Naive B cell (primary cell): ENCODE measurements around the gene VIPAS39. TPM values are rescaled to one million over a fixed set of nuclear protein-coding genes. Genes with fewer than 3 reads are reported as not detected.
A peak's percentile ranks its signal among the peaks of the same experiment; 100 is the strongest.
"Not testable (repeated sequence)": the region's sequence is repeated elsewhere in the genome, so short reads cannot be mapped to it uniquely, and the experiment has no call there.

ENCODE experiments used
- ATAC-seq, 2 donors: fragments of 150-1000 bp; cut with Tn5 transposase; 2 replicates each; pipeline ENCODE4 v1.10.0; 2021; ENCODE audit warnings: low read depth in 2 of 2, mild to moderate bottlenecking in 2 of 2, moderate library complexity in 2 of 2
- DNase-seq: peaks from one replicate; pipeline ENCODE4 v3.0.0; 2022
- H3K27ac Mint-ChIP-seq, 6 donors: one replicate each; pipeline ENCODE4 v1.8.0; 2020 to 2022; ENCODE audit warnings: mild to moderate bottlenecking in 6 of 6, mixed read lengths in 6 of 6, moderate library complexity in 5 of 6, inconsistent platforms in 2 of 6
- H3K27me3 Mint-ChIP-seq, 3 donors: one replicate each; pipeline ENCODE4 v1.8.0; 2021 to 2022; ENCODE audit warnings: mixed read lengths in 3 of 3, mild to moderate bottlenecking in 1 of 3
- H3K36me3 Mint-ChIP-seq, 2 donors: one replicate each; pipeline ENCODE4 v1.8.0; 2020 to 2022; ENCODE audit warnings: mixed read lengths in 2 of 2, inconsistent platforms in 1 of 2, mild to moderate bottlenecking in 1 of 2
- H3K4me1 Mint-ChIP-seq, 3 donors: one replicate each; pipeline ENCODE4 v1.8.0; 2020 to 2022; ENCODE audit warnings: mixed read lengths in 3 of 3, inconsistent platforms in 1 of 3, mild to moderate bottlenecking in 1 of 3, moderate library complexity in 1 of 3
- H3K4me3 Mint-ChIP-seq, 8 donors: one replicate each; pipeline ENCODE4 v1.8.0; 2020 to 2022; ENCODE audit warnings: mild to moderate bottlenecking in 8 of 8, mixed read lengths in 8 of 8, moderate library complexity in 8 of 8, inconsistent platforms in 2 of 8
- H3K9me3 Mint-ChIP-seq, 7 donors: one replicate each; pipeline ENCODE4 v1.8.0; 2020 to 2022; ENCODE audit warnings: mixed read lengths in 7 of 7, mild to moderate bottlenecking in 5 of 7, inconsistent platforms in 2 of 7, moderate library complexity in 1 of 7
- polyA plus RNA-seq, 6 donors: library from polyadenylated mRNA; unstranded; fragments of 300-500 nt; fragmentation: Illumina TruSeq; gene quantifications; one replicate each; pipeline ENCODE4 v1.2.3, GENCODE V29; 2021; ENCODE audit warnings: low read depth in 6 of 6

Gene VIPAS39
- polyA plus RNA-seq, 6 donors from 2014 or later = 8.6 to 13.9 (median 9.7) TPM

- Mint-ChIP-seq H3K4me3 (peak overlapping the region; percentile 99 to 100 (median 100)), H3K9me3 (no peaks in the 10 kb centered on the region), H3K4me1 (peaks cover 37 to 39% (median 39%) of the 10 kb centered on the region in 3 donors), H3K27me3 (no peaks in the 10 kb centered on the region), H3K27ac (peak overlapping the region; percentile 88 to 100 (median 99)), H3K36me3 (peaks cover 8 to 24% of the 10 kb centered on the region in 2 donors)
- DNase-seq (peak; percentile 28), ATAC-seq (peak; percentile 5 to 6)
These were observed 999 bp upstream of the VIPAS39 start for GRCh38 chr14:77458249-77458950.

- Mint-ChIP-seq H3K4me3 (peak overlapping the region; percentile 99 to 100 (median 100)), H3K27me3 (no peaks in the 10 kb centered on the region), H3K9me3 (no peaks in the 10 kb centered on the region), H3K27ac (peak overlapping the region; percentile 96 to 100 (median 100)), H3K36me3 (peaks cover 14 to 23% of the 10 kb centered on the region in 2 donors), H3K4me1 (peaks cover 37 to 43% (median 43%) of the 10 kb centered on the region in 3 donors)
- ATAC-seq (peak; percentile 2), DNase-seq (no peak)
These were observed 283 bp downstream of the VIPAS39 start for GRCh38 chr14:77457115-77457521.

DNA sequence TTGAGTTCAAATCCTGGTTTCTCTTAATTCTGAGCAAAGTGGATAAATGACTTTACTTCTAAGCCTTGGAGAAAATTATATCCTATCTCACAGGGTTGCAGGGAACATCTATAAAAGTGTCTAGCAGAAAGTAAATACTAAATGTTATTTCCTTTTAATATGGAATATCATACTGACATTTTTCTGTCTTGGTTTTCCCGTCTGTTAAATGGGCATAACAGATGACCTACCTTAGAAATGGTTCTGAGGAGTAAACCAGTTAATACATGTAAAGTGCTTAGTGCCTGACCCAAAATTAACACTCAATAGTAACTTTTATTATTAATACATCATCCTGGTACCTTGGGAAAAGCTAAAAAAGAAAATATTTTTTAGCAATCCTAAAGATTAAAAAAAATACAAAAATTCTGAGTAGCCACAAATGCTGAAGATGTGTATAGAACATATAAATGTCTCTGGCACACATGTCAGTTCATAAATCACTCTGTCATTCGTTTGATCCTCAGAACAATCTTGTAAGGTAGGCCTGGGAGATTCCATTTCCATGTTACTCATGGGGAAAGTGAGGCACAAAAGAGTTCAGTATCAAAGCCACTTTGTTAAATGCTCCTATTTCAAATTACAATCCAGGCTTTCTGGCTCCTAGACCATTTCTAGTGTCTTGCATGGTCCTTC, 1.3 kb downstream of the VIPAS39 start:
- DNase-seq (no peak), ATAC-seq (no peak)
- peaks cover 17 to 24% of the 10 kb centered on the region in 2 donors for H3K36me3 Mint-ChIP-seq
- H3K4me3 Mint-ChIP-seq = peak overlapping the region; percentile 99 to 100 (median 100)
- H3K4me1 Mint-ChIP-seq = peaks cover 37 to 43% (median 42%) of the 10 kb centered on the region in 3 donors
- H3K27ac Mint-ChIP-seq = peak overlapping the region in 4 of 6 donors; percentile 96 to 100 (median 100)
- no peaks in the 10 kb centered on the region for H3K27me3 Mint-ChIP-seq
- no peaks in the 10 kb centered on the region for H3K9me3 Mint-ChIP-seq

DNA sequence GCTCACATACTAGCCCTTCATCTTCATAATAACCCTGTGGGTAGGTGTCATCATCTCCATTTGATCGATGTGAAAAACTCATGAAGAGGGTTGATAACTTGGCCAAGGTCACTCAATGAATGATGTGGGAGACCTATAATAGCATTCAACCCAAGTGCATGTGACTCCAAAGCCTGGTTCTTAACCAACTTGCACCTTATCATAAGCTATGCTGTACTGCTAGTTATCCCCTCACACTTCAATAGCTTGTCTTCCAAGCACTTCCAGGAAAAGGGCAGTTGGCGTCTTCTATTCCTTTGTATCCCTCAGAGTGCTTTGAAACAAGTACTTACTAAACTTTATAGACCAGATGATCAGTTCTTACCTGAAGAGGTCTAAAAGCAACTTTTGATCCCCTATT, 15.2 kb downstream of the VIPAS39 start:
- Mint-ChIP-seq H3K36me3 (peaks cover 14 to 24% of the 10 kb centered on the region in 2 donors), H3K27me3 (no peaks in the 10 kb centered on the region), H3K4me1 (no peaks in the 10 kb centered on the region), H3K27ac (peak overlapping the region in 1 of 6 donors; percentile 28), H3K4me3 (no peak overlapping the region), H3K9me3 (no peaks in the 10 kb centered on the region)
- DNase-seq (no peak), ATAC-seq (no peak)

DNA sequence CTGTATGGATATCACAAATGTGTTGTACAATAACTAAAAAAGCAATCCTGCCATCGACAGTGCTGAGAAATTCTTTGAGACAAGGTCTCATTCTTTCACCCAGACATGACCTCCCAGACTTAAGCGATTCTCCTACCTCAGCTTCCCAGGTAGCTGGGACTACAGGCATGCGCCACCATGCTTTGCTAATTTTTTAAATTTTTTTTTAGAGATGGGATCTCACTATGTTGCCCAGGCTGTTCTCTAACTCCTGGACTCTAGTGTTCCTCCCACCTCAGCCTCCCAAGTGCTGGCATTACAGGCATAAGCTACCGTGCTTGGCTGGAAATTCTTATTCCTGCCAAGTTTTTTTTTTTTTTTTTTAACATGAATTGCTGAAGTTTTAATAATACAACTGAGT, 17.5 kb downstream of the VIPAS39 start:
- Mint-ChIP-seq H3K4me1 (no peaks in the 10 kb centered on the region), H3K27ac (no peak overlapping the region), H3K27me3 (no peaks in the 10 kb centered on the region), H3K36me3 (peaks cover 25 to 41% of the 10 kb centered on the region in 2 donors), H3K4me3 (no peak overlapping the region), H3K9me3 (no peaks in the 10 kb centered on the region)
- DNase-seq (no peak), ATAC-seq (no peak)

DNA sequence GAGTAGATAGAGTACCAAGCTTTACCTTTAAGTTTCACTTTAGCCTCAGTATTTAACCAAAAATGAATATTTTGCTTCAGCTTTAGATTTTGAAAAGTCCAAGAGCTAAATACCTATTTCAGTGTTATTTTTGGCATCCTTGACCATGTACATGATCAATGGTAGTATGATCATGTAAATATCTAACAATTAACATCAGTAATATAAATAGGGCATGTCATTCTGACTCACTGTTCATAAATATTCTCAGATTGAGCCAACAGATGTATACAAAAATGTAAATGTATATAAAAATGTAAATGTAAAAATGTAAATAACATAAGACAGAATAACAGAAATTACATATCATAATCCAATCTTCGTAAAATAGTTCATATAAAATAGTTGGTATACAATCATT, 18.8 kb downstream of the VIPAS39 start:
- Mint-ChIP-seq H3K9me3 (no peaks in the 10 kb centered on the region), H3K27ac (no peak overlapping the region), H3K36me3 (peaks cover 34 to 50% of the 10 kb centered on the region in 2 donors), H3K4me1 (no peaks in the 10 kb centered on the region), H3K27me3 (no peaks in the 10 kb centered on the region), H3K4me3 (no peak overlapping the region)
- ATAC-seq (no peak), DNase-seq (no peak)

DNA sequence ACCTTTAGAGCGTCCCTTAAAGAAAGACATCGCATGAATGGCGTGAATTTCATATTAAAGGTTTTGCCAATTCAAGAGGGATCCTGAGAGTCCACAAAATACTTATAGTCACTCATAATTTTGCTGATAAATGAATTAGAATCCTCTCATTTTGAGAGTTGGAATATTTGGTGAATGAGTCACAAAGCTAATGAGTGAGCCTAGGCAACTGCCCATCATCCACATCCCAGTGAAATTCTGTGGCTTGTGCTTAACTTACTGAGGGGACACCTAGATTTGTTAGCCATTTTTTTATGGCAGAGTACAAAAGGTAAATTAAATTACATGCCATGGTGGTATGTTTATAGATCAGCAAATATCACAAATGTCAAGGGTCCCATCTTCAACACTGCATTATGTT, 21.4 kb downstream of the VIPAS39 start:
- DNase-seq = no peak
- Mint-ChIP-seq H3K27ac (no peak overlapping the region), H3K9me3 (no peaks in the 10 kb centered on the region), H3K4me3 (no peak overlapping the region), H3K36me3 (peaks cover 32 to 40% of the 10 kb centered on the region in 2 donors), H3K4me1 (no peaks in the 10 kb centered on the region), H3K27me3 (no peaks in the 10 kb centered on the region)
- no peak for ATAC-seq

DNA sequence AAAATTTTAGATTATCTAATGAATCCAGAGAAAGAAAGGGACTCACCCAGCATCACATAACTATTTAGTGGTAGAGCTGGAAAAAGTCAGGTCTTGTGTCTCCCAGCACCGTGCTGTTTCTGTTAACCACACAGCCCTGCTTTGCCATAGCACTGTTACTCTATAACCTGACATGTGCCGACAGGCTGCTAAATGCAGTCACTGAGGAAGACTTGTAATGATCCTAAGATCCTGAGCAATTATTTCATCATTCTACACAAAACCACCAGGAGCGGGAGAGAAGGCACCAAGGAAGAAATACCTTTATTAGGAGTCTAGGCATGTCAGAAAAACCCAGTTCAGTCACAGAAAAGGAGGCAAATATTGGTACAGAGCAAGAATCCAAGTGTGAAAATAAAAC, 31.0 kb downstream of the VIPAS39 start:
- H3K36me3 Mint-ChIP-seq = peaks cover 59 to 71% of the 10 kb centered on the region in 2 donors
- no peaks in the 10 kb centered on the region for H3K4me1 Mint-ChIP-seq
- ATAC-seq = no peak
- peak overlapping the region in 2 of 6 donors; percentile 2 to 49 for H3K27ac Mint-ChIP-seq
- peaks cover 0 to 2% (median 0%) of the 10 kb centered on the region in 7 donors for H3K9me3 Mint-ChIP-seq
- no peak overlapping the region for H3K4me3 Mint-ChIP-seq
- DNase-seq = no peak
- no peaks in the 10 kb centered on the region for H3K27me3 Mint-ChIP-seq

DNA sequence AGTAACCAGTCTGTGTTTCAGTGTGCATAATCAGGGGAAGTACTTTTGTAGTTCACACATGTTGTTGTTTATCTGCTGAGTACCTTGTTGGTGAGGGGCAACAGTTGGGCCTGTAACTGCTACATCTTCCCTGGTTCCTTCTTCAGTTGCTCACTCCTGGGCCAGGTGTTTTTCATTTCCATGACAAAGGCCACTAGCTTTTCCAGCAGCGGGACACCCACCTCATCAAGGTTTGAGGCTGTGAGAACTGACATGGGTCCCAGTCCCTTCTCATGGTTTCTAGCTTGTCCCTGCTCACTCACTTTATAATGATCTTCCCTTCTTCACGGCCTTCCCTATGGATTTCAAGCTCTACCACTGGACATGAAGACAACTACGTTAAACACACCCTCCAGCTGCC, 32.5 kb downstream of the VIPAS39 start:
- DNase-seq = no peak
- no peak overlapping the region for H3K4me3 Mint-ChIP-seq
- peaks cover 63 to 76% of the 10 kb centered on the region in 2 donors for H3K36me3 Mint-ChIP-seq
- H3K9me3 Mint-ChIP-seq = peaks cover 4 to 17% (median 9%) of the 10 kb centered on the region in 7 donors
- no peak for ATAC-seq
- H3K4me1 Mint-ChIP-seq = no peaks in the 10 kb centered on the region
- H3K27me3 Mint-ChIP-seq = no peaks in the 10 kb centered on the region
- H3K27ac Mint-ChIP-seq = peak overlapping the region in 1 of 6 donors; percentile 29

DNA sequence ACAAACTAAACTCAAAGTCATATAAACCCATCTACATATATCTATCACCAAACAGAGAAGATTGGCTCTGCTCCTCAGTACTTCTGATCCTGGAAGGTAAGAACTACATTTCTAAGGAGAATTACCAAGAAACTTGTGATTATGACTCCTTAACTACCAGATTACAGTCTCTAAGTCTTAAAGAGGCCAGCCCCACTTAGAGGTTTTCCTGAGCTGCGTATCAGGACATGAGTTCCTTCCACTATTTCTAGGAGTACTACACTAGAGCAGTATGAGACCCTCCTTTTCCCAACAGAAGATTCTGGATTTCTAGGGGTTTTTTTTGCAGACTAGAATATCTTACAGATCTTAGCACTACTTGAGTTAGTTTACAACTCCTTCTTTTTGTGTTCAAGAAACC, 34.0 kb downstream of the VIPAS39 start, which contains the start of gene NOXRED1:
TSS of gene NOXRED1 (minus strand) at position 101 of the 400 bp plus-strand sequence. CDS start 634 bp downstream, outside the sequence.
- no peak for ATAC-seq
- H3K4me3 Mint-ChIP-seq = peak within 1 kb of the TSS in 1 of 8 donors; percentile 20
- no peaks in the 10 kb centered on the region for H3K4me1 Mint-ChIP-seq
- peaks cover 55 to 65% of the 10 kb centered on the region in 2 donors for H3K36me3 Mint-ChIP-seq
- no peak for DNase-seq
- peak within 1 kb of the TSS in 1 of 6 donors; percentile 15 for H3K27ac Mint-ChIP-seq
- H3K9me3 Mint-ChIP-seq = peaks cover 6 to 26% (median 20%) of the 10 kb centered on the region in 7 donors
- no peaks in the 10 kb centered on the region for H3K27me3 Mint-ChIP-seq

GRCh38 chr14:77421201-77421600, 36.2 kb downstream of the VIPAS39 start:
- peak overlapping the region in 1 of 6 donors; percentile 4 for H3K27ac Mint-ChIP-seq
- no peak for ATAC-seq
- no peaks in the 10 kb centered on the region for H3K4me1 Mint-ChIP-seq
- no peak for DNase-seq
- peaks cover 34 to 50% of the 10 kb centered on the region in 2 donors for H3K36me3 Mint-ChIP-seq
- H3K27me3 Mint-ChIP-seq = no peaks in the 10 kb centered on the region
- H3K9me3 Mint-ChIP-seq = peaks cover 6 to 38% (median 26%) of the 10 kb centered on the region in 7 donors
- H3K4me3 Mint-ChIP-seq = no peak overlapping the region

DNA sequence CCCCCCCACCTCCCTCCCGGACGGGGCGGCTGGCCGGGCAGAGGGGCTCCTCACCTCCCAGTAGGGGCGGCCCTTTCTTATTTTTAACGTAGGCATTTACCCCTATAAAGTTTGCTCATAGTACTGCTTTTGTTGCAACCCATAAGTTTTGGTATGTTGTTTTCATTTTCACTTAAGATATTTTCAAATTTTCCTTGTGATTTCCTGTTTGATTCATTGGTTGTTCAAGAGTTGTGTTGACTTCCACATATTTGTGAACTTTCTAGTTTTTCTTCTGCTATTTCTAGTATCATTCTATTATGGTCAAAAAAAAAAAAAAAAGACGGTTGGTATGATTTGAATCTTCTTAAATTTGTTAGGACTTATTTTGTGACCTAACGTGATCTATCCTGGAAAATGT, 40.6 kb downstream of the VIPAS39 start:
- Mint-ChIP-seq H3K4me3 (no peak overlapping the region), H3K9me3 (peaks cover 6 to 38% (median 26%) of the 10 kb centered on the region in 7 donors), H3K27me3 (no peaks in the 10 kb centered on the region), H3K4me1 (no peaks in the 10 kb centered on the region), H3K36me3 (peaks cover 8 to 22% of the 10 kb centered on the region in 2 donors), H3K27ac (no peak overlapping the region)
- ATAC-seq (no peak), DNase-seq (no peak)

DNA sequence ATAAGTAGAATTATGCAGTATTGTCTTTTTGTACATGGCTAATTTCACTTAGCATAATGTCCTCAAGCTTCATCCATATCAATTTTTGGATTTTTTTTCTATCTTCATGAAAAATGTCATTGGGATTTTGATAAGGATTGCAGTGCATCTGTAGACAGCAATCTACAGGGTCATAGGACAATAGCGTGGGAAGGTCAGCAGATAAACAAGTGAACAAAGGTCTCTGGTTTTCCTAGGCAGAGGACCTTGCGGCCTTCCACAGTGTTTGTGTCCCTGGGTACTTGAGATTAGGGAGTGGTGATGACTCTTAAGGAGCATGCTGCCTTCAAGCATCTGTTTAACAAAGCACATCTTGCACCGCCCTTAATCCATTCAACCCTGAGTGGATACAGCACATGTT, 41.3 kb downstream of the VIPAS39 start:
- H3K4me3 Mint-ChIP-seq, H3K4me1 Mint-ChIP-seq, ATAC-seq, H3K27me3 Mint-ChIP-seq, DNase-seq: not testable (repeated sequence)
- H3K9me3 Mint-ChIP-seq = peaks cover 6 to 33% (median 26%) of the 10 kb centered on the region in 7 donors
- peaks cover under 1 to 17% of the 10 kb centered on the region in 2 donors for H3K36me3 Mint-ChIP-seq
- H3K27ac Mint-ChIP-seq = peak overlapping the region in 1 of 6 donors; percentile 58
